Measurements from ENCODE around the gene SCARF2. TPM values are rescaled to one million over a fixed set of nuclear protein-coding genes. Genes with fewer than 3 reads are reported as not detected.
"Not testable (repeated sequence)": the region's sequence is repeated elsewhere in the genome, so short reads cannot be mapped to it uniquely, and the experiment has no call there.

Gene SCARF2, protein sequence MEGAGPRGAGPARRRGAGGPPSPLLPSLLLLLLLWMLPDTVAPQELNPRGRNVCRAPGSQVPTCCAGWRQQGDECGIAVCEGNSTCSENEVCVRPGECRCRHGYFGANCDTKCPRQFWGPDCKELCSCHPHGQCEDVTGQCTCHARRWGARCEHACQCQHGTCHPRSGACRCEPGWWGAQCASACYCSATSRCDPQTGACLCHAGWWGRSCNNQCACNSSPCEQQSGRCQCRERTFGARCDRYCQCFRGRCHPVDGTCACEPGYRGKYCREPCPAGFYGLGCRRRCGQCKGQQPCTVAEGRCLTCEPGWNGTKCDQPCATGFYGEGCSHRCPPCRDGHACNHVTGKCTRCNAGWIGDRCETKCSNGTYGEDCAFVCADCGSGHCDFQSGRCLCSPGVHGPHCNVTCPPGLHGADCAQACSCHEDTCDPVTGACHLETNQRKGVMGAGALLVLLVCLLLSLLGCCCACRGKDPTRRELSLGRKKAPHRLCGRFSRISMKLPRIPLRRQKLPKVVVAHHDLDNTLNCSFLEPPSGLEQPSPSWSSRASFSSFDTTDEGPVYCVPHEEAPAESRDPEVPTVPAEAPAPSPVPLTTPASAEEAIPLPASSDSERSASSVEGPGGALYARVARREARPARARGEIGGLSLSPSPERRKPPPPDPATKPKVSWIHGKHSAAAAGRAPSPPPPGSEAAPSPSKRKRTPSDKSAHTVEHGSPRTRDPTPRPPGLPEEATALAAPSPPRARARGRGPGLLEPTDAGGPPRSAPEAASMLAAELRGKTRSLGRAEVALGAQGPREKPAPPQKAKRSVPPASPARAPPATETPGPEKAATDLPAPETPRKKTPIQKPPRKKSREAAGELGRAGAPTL
- 45.7 to 47.2 TPM (median 46.8 TPM) in 3 replicates for total RNA-seq

DNA sequence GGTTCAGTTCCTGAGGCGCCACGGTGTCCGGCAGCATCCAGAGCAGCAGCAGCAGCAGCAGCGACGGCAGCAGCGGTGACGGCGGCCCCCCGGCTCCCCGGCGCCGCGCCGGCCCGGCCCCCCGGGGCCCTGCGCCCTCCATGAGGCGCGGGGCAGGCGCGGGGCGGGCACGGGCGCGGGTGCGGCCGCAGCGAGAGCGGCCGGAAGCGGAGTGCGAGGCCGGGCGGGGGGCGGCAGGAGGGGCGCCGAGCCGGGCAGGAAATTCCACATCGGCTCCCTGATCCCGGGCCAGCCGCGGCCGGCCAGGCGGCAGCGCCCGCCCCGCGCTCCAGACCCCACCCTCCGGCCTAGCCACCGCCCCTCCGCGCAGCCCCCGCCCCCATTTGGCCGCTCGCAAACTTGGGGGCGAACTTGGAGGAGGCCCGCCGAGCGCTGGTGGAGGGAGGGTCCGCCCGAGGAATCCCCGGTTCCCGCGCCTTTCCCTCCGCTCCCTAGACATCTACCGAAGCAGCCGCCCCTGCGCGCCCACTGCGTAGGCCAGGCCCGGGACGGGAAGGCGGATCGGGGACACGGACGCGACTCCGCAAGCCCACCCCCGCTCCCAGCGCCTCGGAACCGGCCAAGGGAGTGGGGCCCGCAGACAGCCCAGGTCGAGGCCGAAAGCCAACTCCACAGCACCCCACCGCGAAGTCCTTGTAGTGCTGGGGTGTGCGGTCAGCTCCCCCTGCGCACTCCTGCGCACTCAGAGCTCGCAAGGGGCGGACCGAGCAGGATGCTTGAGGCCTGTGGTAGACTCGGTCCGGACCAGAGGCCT lies at the start of gene SCARF2:
SCARF2 (minus strand) TSS at position 213 of the 814 bp plus-strand sequence; CDS start at position 142, 71 bp downstream.
- Mint-ChIP-seq H3K36me3 (peaks cover 6% of the 10 kb centered on the region), H3K27ac (peak within 1 kb of the TSS; percentile 97), H3K27me3 (ENCODE audit: low read depth) (no peaks in the 10 kb centered on the region), H3K4me3 (peak within 1 kb of the TSS; percentile 95), H3K4me1 (peaks cover 26% of the 10 kb centered on the region), H3K9me3 (no peaks in the 10 kb centered on the region)
- DNase-seq (ENCODE audit: low spot score in 2 of 2, unreplicated experiment in 2 of 2), result peak; percentile 68 to 82
- TF ChIP-seq, protein P1, sequence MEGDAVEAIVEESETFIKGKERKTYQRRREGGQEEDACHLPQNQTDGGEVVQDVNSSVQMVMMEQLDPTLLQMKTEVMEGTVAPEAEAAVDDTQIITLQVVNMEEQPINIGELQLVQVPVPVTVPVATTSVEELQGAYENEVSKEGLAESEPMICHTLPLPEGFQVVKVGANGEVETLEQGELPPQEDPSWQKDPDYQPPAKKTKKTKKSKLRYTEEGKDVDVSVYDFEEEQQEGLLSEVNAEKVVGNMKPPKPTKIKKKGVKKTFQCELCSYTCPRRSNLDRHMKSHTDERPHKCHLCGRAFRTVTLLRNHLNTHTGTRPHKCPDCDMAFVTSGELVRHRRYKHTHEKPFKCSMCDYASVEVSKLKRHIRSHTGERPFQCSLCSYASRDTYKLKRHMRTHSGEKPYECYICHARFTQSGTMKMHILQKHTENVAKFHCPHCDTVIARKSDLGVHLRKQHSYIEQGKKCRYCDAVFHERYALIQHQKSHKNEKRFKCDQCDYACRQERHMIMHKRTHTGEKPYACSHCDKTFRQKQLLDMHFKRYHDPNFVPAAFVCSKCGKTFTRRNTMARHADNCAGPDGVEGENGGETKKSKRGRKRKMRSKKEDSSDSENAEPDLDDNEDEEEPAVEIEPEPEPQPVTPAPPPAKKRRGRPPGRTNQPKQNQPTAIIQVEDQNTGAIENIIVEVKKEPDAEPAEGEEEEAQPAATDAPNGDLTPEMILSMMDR (IDR thresholded peaks at IDR 0.05; ENCODE audit: unreplicated experiment), result no peak

DNA sequence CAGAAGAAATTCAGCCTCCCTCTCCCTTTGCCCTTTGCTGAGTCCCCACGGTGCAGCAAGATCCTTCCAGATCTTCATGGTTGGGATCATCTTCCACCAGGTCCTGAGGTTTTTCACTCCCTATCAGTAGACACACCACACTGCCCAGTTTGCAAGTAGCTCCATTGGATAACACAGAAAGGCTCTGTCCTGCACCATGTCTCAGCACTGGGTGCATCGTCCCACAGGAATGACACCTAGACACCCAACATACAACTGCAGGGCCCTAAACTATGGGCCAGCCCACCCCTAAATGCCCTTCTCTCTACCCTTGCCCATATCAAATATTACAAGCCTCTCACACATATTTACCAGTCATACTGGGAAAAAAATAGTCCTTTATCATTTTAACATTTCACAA lies 48.6 kb upstream of the SCARF2 start:
- TF ChIP-seq, protein P1 (IDR thresholded peaks at IDR 0.05; ENCODE audit: unreplicated experiment), result no peak
- H3K27me3 Mint-ChIP-seq (ENCODE audit: low read depth), result no peaks in the 10 kb centered on the region
- no peak for DNase-seq (ENCODE audit: low spot score in 2 of 2, unreplicated experiment in 2 of 2)
- H3K4me1 Mint-ChIP-seq, result no peaks in the 10 kb centered on the region
- no peak overlapping the region for H3K27ac Mint-ChIP-seq
- H3K4me3 Mint-ChIP-seq, result no peak overlapping the region
- peaks cover 28% of the 10 kb centered on the region for H3K36me3 Mint-ChIP-seq
- no peaks in the 10 kb centered on the region for H3K9me3 Mint-ChIP-seq

DNA sequence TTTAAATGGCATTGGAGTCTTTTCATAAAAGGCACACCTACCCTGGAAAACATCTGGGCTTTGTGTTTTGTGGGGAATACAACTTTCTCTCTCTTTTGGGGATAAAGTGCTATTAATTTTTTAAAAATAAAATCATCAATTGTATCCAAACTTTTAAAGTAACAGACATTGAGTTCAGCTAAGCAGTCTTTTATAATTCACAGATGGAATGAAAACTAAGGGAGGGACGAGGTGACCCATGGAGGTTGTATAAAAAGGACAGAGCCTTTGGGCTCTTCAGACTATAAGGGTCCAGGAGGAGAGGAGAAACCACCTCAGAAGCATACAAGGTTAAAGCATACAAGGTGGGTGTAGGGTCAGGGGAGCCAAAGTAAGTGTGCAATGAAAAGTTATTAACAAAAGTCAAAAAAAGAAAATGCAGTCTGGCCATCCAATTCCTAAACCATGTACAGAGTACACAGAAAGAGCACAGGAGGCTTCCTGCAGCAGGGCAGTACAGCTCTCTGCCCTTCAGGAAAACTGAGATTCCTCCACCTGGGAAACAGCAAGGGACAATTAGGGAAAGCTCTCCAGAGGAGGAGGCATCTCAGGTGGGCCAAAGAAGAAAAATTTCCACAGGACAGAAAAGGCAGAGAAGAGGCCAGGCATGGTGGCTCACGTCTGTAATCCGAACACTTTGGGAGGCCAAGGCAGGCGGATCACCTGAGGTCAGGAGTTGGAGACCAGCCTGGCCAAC lies 47.5 kb upstream of the SCARF2 start:
- Mint-ChIP-seq H3K4me1 (no peaks in the 10 kb centered on the region), H3K36me3 (peaks cover 32% of the 10 kb centered on the region), H3K27me3 (ENCODE audit: low read depth) (no peaks in the 10 kb centered on the region), H3K27ac (no peak overlapping the region), H3K4me3 (no peak overlapping the region), H3K9me3 (peaks cover 3% of the 10 kb centered on the region)
- no peak for DNase-seq (ENCODE audit: low spot score in 2 of 2, unreplicated experiment in 2 of 2)
- TF ChIP-seq, protein P1 (IDR thresholded peaks at IDR 0.05; ENCODE audit: unreplicated experiment), result no peak

DNA sequence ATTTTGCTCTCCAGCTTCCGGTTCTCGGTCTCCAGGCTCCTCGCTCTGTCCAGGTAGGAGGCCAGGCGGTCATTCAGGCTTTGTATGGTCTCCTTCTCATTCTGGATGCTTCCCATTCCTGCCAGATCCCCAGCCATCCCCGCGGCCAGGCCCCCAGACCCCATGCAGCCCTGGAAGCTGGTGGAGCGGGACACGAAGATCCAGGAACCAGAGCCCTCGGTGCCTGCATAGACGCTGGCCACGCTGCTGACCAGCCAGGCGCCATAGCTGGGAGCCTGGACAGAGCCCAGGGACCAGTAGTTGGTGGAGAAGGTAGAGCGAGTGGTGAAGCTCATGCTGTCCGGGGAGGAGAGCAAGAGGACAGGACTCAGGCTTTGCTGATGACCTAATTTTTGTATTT lies 46.1 kb upstream of the SCARF2 start:
- TF ChIP-seq, protein P1 (IDR thresholded peaks at IDR 0.05; ENCODE audit: unreplicated experiment), result no peak
- H3K27me3 Mint-ChIP-seq (ENCODE audit: low read depth), result no peaks in the 10 kb centered on the region
- H3K9me3 Mint-ChIP-seq, result peaks cover 10% of the 10 kb centered on the region
- H3K4me1 Mint-ChIP-seq, result no peaks in the 10 kb centered on the region
- no peak overlapping the region for H3K27ac Mint-ChIP-seq
- no peak for DNase-seq (ENCODE audit: low spot score in 2 of 2, unreplicated experiment in 2 of 2)
- H3K4me3 Mint-ChIP-seq, result no peak overlapping the region
- peaks cover 39% of the 10 kb centered on the region for H3K36me3 Mint-ChIP-seq

DNA sequence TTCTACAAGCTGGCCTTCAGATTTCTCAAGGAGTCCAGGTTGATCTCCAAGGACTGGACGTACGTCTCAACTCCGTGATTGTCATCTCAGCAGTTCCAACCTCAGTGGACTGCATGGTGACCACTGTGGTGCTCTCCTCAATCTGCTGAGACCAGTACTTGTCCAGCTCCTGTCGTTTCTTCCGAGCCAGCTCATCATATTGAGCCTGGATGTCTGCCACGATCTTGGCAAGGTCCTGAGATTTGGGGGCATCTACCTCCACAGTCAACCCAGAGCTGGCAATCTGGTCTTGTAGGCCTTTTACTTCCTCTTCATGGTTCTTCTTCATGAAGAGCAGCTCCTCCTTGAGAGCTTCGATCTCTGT lies 45.5 kb upstream of the SCARF2 start:
- peaks cover 37% of the 10 kb centered on the region for H3K36me3 Mint-ChIP-seq
- H3K9me3 Mint-ChIP-seq; H3K27ac Mint-ChIP-seq; H3K27me3 Mint-ChIP-seq (ENCODE audit: low read depth); DNase-seq (ENCODE audit: low spot score in 2 of 2, unreplicated experiment in 2 of 2); H3K4me1 Mint-ChIP-seq; H3K4me3 Mint-ChIP-seq: not testable (repeated sequence)

Data from mesothelial cell of epicardium (in vitro differentiated cells).